HG02852 (cell line): ENCODE data around the gene SCAF11.
"Not testable (repeated sequence)": the region's sequence is repeated elsewhere in the genome, so short reads cannot be mapped to it uniquely, and the experiment has no call there.

ENCODE experiments used
- ATAC-seq: cut with Tn5 transposase; IDR thresholded peaks from one replicate; pipeline ENCODE4 v1.9.1; 2021; ENCODE audit warnings: mild to moderate bottlenecking, moderate library complexity; ENCODE audit not compliant: unreplicated experiment

SCAF11 gene

DNA sequence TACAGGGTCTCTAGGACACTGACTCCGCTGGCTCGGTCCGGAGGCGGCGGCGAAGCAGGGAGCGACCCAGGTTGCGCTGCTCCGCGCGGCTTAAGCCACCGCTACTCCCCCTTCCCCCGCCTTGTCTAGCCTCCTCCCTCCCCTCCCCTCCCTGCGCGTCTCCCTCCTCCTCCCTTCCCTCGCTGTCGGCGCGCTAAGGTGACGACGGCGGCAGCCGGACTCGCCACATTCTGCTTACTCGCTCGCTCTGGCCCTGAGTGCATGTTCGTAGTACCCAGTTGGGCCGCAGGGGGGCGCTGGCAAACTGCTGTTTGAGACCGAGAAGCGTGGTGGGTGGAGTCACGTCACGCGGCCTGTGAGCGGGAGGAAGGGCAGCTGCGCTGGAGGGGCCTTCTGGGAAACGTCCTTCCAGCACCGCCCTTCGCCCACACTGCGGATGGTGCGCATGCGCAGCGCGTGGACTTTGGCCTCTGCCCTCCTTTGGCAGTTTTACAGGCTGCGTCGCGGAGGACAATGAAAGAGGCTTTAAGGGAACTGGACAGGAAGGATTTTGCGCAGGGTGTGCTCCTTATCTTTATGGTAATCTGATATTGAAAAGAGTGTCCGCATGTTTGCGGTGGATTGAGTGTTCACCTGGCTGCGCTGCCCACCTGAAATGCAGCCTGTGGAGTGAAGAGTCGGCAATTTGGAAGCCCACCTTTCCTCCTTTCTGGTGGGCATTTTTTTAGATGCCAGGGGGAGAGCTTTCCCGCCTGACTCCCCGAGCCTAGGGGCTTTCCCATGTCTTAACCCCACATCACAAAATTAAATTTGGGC, at the start of gene SCAF11:
Gene SCAF11 (minus strand): TSS at position 107 of the 816 bp plus-strand sequence. CDS start 26,407 bp downstream, outside the sequence.
- peak; percentile 63 for ATAC-seq

GRCh38 chr12:46037066-46037465, 46.7 kb upstream of the SCAF11 start:
- ATAC-seq = not testable (repeated sequence)

DNA sequence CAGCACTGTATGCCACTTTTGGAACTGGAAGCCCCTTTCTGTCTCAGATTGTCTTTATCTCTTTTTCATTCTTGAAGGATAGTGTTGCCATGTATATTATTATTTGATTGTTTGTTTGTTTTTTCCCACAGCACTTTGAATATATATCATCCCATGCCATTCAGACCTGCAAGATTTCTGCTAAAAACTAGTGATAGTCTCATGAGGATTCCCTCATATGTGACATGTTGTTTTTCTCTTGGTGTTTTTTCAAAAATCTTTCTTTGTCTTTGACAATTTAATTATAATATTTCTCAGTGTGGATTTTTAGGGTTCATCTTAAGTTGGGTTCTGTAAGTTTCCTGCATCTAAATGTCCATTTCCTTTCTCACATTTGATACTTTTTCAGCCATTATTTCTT, 36.8 kb upstream of the SCAF11 start:
- no peak for ATAC-seq

DNA sequence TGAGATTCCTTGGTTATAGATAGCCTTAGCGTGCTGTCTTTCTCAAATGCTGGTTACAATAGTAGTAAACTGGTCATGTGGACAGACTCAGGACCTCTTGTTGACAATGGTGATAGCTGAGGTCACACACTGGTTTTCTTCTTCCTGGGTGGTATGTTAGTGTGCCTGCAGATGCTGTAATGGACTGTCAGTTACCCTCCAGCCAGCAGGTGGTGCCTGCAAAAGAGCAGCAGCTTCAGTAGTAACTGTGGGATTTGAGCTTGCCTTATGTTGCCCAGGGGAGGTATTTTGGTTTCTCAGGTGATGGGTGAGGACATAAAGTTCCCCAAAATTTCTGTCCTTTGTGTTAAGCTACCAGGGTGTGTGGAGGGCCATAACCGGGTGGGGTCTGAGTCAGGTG, 33.7 kb upstream of the SCAF11 start:
- no peak for ATAC-seq

DNA sequence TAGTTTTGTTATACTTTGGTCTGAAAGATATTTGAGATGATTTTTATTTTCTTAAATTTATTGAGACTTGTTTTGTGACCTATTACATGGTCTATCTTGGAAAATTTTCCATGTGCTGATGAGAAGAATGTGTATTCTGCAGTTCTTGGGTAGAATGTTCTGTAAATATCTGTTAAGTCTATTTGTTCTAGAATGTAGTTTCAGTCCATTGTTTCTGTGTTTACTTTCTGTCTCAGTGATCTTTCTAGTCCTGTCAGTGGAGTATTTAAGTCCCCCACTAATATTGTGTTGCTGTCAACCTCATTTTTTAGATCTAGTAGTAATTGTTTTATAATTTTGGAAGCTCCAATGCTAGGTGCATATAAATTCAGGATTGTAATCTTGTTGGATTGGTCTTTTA, 30.4 kb upstream of the SCAF11 start:
- no peak for ATAC-seq

- not testable (repeated sequence) for ATAC-seq
Observed at GRCh38 chr12:46018712-46019111, 28.3 kb upstream of the SCAF11 start.

DNA sequence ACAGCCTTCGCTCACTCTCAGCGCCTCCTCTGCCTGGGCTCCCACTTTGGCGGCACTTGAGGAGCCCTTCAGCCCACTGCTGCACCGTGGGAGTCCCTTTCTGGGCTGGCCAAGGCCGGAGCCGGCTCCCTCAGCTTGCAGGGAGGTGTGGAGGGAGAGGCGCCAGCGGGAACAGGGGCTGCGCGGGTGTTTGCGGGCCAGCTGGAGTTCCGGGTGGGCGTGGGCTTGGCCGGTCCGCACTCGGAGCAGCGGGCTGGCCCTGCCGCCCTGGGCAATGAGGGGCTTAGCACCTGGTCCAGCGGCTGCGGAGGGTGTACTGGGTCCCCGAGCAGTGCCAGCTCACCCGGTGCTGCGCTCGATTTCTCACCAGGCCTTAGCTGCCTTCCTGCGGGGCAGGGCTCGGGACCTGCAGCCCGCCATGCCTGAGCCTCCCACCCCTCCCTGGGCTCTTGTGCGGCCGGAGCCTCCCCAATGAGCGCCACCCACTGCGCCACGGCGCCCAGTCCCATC, 27.5 kb upstream of the SCAF11 start:
- not testable (repeated sequence) for ATAC-seq

DNA sequence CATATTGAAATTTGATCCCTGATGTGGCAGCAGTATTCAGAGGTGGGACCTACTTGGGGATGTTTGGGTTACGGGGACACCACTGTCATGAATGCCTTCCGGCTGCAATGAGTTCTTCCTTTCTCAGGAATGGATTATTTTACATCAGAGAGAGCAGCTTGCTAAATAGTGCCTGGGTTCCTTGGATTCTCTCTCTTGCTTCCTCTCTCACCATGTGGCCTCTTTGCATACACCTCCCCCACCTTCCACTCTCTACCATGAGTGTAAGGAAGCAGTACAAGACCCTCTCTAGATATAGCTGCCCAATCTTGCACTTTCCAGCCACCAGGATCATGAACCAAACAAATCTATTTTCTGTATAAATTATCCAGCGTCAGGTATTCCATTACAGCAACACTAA, 15.4 kb upstream of the SCAF11 start:
- no peak for ATAC-seq

DNA sequence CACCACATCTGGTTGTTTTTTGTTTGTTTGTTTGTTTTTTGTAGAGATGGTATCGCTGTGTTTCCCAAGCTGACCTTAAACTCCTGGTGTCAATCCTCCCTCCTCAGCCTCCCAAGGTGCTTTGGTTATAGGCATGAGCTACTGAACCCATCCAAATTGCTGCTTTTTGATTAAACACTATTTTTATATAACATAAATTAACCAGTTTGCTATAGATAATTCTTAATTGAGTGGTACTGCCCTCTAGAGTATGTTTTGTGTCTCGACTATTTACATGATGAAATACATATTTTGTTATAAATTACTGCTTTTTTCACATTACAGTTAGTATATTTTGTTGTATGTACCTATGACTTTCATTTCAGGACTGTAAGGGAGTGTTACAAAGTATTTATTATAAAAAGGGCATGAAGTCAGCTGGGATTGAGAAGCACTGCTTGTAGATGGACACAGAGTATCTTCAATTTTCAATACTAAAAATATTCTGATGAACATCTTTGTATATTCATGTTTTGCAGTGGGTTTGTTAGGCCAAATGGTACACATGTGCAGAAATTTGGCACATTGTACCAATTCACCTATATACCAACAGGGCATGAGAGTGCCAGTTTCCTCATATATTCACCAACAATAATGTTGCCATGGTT, 14.9 kb upstream of the SCAF11 start:
- ATAC-seq = no peak

GRCh38 chr12:46004715-46005114, 14.3 kb upstream of the SCAF11 start:
- no peak for ATAC-seq

DNA sequence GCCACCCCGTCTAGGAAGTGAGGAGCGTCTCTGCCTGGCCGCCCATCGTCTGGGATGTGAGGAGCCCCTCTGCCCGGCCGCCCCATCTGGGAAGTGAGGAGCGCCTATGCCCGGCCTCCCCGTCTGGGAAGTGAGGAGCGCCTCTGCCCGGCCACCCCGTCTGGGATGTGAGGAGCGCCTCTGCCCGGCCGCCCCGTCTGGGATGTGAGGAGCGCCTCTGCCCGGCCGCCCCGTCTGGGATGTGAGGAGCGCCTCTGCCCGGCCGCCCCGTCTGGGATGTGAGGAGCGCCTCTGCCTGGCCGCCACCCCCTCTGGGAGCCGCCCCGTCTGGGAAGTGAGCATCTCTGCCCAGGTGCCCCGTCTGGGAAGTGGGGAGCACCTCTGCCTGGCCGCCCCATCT, 9.7 kb upstream of the SCAF11 start:
- ATAC-seq = not testable (repeated sequence)

GRCh38 chr12:45994736-45995135, 4.4 kb upstream of the SCAF11 start:
- ATAC-seq = no peak

GRCh38 chr12:45991284-45992249, 1.2 kb upstream of the SCAF11 start:
- ATAC-seq = peak; percentile 25

- ATAC-seq = peak; percentile 31
Observed at GRCh38 chr12:45989721-45990467, 480 bp downstream of the SCAF11 start.

GRCh38 chr12:45989287-45989686, 1.1 kb downstream of the SCAF11 start:
- ATAC-seq = no peak

DNA sequence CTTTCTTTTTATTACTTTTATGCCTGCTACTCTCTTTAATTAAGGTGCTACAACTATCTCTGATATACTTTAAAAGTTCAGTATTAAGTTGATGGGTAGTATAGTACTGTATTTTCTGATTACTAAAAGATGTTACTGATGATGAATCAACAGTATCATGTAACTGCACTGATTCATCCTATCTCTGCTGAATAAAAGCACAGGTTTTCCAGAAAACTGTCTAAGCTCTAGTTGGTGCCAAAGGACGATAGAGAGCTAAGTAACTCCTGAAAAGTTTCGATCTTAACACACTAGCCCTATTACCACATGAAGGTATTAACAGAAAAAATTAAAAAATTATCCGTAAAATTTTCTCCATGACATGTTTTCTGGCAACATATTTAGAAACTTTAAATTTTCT, 2.1 kb downstream of the SCAF11 start:
- ATAC-seq = no peak

DNA sequence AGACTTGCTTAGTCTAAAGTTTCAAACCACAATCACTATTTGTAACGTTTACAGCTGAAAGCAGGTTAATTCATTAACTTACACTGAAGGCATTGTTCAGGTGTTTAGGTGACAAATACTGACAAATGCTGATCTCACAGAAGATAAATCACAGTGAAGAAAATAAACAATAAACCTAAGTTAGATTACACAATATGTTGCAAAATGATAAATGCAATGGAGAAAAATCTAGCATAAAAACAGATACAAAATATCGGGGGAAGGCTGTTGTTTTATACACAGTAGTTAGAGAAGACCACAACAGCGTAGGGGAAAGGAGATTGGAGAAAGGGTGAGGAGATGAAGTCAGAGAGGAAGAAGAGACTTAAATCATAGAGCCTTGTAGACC, 3.0 kb downstream of the SCAF11 start:
- ATAC-seq = no peak

- ATAC-seq = no peak
Observed at GRCh38 chr12:45986641-45987339, 3.6 kb downstream of the SCAF11 start.

GRCh38 chr12:45981075-45981837, 9.1 kb downstream of the SCAF11 start:
- no peak for ATAC-seq
